Measurements from ENCODE around the gene RPGRIP1L. TPM values are rescaled to one million over a fixed set of nuclear protein-coding genes. Genes with fewer than 3 reads are reported as not detected.

Gene RPGRIP1L
- total RNA-seq, 1 experiment from 2014 or later: 19.8 TPM

DNA sequence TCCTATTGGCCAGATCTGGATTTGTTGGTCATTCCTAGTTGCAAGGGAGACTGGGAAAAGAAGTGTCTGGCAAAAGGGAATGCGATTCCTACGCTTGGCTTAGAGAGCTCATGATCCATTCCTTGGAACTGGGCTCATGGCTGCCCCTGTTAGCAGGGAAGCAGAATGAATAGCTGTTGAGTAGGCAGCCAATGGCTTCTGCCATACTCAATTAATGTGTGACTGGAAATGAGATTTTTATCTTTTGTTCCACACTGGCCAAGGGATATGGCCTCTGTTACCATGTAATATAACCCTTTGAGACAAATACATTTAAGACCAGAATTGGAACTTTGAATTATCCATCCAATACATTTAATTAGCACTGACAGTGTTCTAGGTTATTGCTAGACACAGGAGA is 31.2 kb upstream of the RPGRIP1L start:
- ChIA-PET CTCF (no interaction called here), POLR2A (ENCODE audit: low non-redundant PET) (no interaction called here)
- Histone ChIP-seq H3K4me3 (ENCODE audit: low read depth, low read length, poor library complexity, severe bottlenecking) (no peak overlapping the region), H3K27ac (ENCODE audit: low read depth, low read length, poor library complexity, severe bottlenecking) (no peak overlapping the region), H3K9me3 (ENCODE audit: low read depth, low read length, poor library complexity, severe bottlenecking) (no peaks in the 10 kb centered on the region), H3K36me3 (ENCODE audit: insufficient read depth, low read length, poor library complexity, severe bottlenecking) (no peaks in the 10 kb centered on the region), H3K27me3 (replicated peaks; ENCODE audit: insufficient read depth, low read depth, low read length, poor library complexity) (no peaks in the 10 kb centered on the region), H3K4me1 (ENCODE audit: insufficient read depth, low read length, poor library complexity, severe bottlenecking) (no peaks in the 10 kb centered on the region)
- no peak for DNase-seq (ENCODE audit: low spot score)
- no peak for TF ChIP-seq EZH2 (IDR thresholded peaks at IDR 0.05; ENCODE audit: borderline replicate concordance, low read depth, low read length, poor library complexity, severe bottlenecking)
- BruUV-seq (replicated peaks): no TSS peak
- intact Hi-C loops (cut with micrococcal nuclease; ENCODE audit: unreplicated experiment): no loop called here

DNA sequence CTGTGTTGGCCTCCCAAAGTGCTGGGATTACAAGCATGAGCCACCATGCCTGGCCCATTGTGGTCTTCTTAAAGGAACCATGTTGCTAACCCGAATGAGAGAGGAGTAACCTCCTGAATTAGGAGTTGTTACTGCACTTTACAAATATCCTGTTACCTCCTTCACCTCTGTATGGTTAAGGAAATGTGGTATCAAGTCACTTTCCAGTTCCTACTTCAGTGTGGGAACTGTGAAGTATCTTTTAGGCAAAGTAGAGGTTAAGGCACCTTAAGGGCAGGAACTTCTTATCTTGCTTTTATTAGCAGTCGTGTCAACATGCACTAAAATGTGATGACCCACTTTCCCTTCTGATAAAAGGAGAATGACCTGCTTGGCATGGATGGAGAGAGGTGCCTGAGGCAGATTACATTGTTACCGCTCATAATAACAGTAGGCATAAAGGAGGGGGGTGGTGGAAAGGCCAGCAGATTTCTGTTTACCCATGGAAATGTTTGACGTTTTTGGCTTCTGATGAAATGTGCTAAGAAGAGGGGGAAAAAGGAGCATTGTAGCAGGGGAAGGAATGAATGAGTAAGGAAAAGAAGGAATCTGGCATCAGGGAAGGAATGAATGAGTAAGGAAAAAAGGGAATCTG is 28.8 kb upstream of the RPGRIP1L start:
- no peaks in the 10 kb centered on the region for H3K36me3 ChIP-seq (ENCODE audit: insufficient read depth, low read length, poor library complexity, severe bottlenecking)
- H3K4me1 ChIP-seq (ENCODE audit: insufficient read depth, low read length, poor library complexity, severe bottlenecking): no peaks in the 10 kb centered on the region
- POLR2A ChIA-PET (ENCODE audit: low non-redundant PET): no interaction called here
- TF ChIP-seq, protein P1, sequence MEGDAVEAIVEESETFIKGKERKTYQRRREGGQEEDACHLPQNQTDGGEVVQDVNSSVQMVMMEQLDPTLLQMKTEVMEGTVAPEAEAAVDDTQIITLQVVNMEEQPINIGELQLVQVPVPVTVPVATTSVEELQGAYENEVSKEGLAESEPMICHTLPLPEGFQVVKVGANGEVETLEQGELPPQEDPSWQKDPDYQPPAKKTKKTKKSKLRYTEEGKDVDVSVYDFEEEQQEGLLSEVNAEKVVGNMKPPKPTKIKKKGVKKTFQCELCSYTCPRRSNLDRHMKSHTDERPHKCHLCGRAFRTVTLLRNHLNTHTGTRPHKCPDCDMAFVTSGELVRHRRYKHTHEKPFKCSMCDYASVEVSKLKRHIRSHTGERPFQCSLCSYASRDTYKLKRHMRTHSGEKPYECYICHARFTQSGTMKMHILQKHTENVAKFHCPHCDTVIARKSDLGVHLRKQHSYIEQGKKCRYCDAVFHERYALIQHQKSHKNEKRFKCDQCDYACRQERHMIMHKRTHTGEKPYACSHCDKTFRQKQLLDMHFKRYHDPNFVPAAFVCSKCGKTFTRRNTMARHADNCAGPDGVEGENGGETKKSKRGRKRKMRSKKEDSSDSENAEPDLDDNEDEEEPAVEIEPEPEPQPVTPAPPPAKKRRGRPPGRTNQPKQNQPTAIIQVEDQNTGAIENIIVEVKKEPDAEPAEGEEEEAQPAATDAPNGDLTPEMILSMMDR (conservative IDR thresholded peaks at IDR 0.05; ENCODE audit: low read depth, low read length): no peak
- no peak for TF ChIP-seq EZH2 (IDR thresholded peaks at IDR 0.05; ENCODE audit: borderline replicate concordance, low read depth, low read length, poor library complexity, severe bottlenecking)
- H3K4me3 ChIP-seq (ENCODE audit: low read depth, low read length, poor library complexity, severe bottlenecking): no peak overlapping the region
- H3K9me3 ChIP-seq (ENCODE audit: low read depth, low read length, poor library complexity, severe bottlenecking): no peaks in the 10 kb centered on the region
- H3K27ac ChIP-seq (ENCODE audit: low read depth, low read length, poor library complexity, severe bottlenecking): no peak overlapping the region
- CTCF ChIA-PET: interaction anchor here (0.7 kb wide), 1 partner anchor 35 kb away, joined by 8 read pairs; no protein-coding TSS in a partner anchor
- intact Hi-C loops (cut with micrococcal nuclease; ENCODE audit: unreplicated experiment): no loop called here
- no peak for DNase-seq (ENCODE audit: low spot score)
- no peaks in the 10 kb centered on the region for H3K27me3 ChIP-seq (replicated peaks; ENCODE audit: insufficient read depth, low read depth, low read length, poor library complexity)
- no TSS peak for BruUV-seq (replicated peaks)

DNA sequence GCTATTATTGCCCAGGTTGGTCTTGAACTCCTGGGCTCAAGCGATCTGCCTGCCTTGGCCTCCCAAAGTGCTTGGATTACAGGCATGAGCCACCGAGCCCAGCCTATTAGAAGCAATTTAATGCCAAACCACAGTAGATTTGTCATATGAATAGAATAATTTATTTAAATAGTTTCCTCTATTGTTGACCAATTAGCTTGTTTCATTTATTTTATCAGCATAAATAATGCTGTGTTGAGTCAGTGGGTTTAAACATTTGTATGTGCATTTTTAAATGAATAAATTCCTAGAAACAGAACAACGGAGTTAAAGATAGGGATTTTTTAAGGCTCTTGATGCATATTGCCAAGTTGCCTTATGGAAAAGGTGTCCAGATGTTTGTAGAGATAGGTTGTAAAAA is 27.0 kb upstream of the RPGRIP1L start:
- H3K4me3 ChIP-seq (ENCODE audit: low read depth, low read length, poor library complexity, severe bottlenecking): no peak overlapping the region
- H3K27ac ChIP-seq (ENCODE audit: low read depth, low read length, poor library complexity, severe bottlenecking): no peak overlapping the region
- DNase-seq (ENCODE audit: low spot score): no peak
- ChIA-PET CTCF (no interaction called here), POLR2A (ENCODE audit: low non-redundant PET) (no interaction called here)
- TF ChIP-seq, protein P1 (conservative IDR thresholded peaks at IDR 0.05; ENCODE audit: low read depth, low read length): no peak
- no peak for TF ChIP-seq EZH2 (IDR thresholded peaks at IDR 0.05; ENCODE audit: borderline replicate concordance, low read depth, low read length, poor library complexity, severe bottlenecking)
- no TSS peak for BruUV-seq (replicated peaks)
- peaks cover 3% of the 10 kb centered on the region for H3K4me1 ChIP-seq (ENCODE audit: insufficient read depth, low read length, poor library complexity, severe bottlenecking)
- no peaks in the 10 kb centered on the region for H3K27me3 ChIP-seq (replicated peaks; ENCODE audit: insufficient read depth, low read depth, low read length, poor library complexity)
- H3K36me3 ChIP-seq (ENCODE audit: insufficient read depth, low read length, poor library complexity, severe bottlenecking): no peaks in the 10 kb centered on the region
- intact Hi-C loops (cut with micrococcal nuclease; ENCODE audit: unreplicated experiment): no loop called here
- no peaks in the 10 kb centered on the region for H3K9me3 ChIP-seq (ENCODE audit: low read depth, low read length, poor library complexity, severe bottlenecking)

DNA sequence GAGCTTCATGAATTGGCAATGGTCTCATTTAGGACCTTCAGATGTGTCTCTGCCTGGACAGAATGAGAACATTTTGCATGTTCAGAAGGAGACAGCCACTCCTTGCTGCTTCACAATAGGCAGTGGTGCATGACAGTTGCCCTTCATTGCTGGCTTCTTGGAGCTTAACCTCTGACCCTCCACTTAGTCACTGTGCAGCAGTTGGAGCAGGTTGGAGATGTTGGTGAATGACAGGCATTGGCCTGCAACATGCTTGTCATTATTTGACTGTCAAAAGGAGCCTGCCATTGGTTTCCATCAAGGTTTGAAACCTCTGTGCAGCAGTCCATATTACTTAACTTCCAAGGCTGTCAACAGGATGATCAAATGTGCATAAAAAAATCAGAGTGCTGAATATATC is 23.0 kb upstream of the RPGRIP1L start:
- H3K4me1 ChIP-seq (ENCODE audit: insufficient read depth, low read length, poor library complexity, severe bottlenecking): peaks cover 9% of the 10 kb centered on the region
- DNase-seq (ENCODE audit: low spot score): no peak
- intact Hi-C loops (cut with micrococcal nuclease; ENCODE audit: unreplicated experiment): no loop called here
- no peak overlapping the region for H3K4me3 ChIP-seq (ENCODE audit: low read depth, low read length, poor library complexity, severe bottlenecking)
- ChIA-PET POLR2A (ENCODE audit: low non-redundant PET) (no interaction called here), CTCF (no interaction called here)
- no peak overlapping the region for H3K27ac ChIP-seq (ENCODE audit: low read depth, low read length, poor library complexity, severe bottlenecking)
- H3K36me3 ChIP-seq (ENCODE audit: insufficient read depth, low read length, poor library complexity, severe bottlenecking): no peaks in the 10 kb centered on the region
- no peaks in the 10 kb centered on the region for H3K27me3 ChIP-seq (replicated peaks; ENCODE audit: insufficient read depth, low read depth, low read length, poor library complexity)
- no peak for TF ChIP-seq EZH2 (IDR thresholded peaks at IDR 0.05; ENCODE audit: borderline replicate concordance, low read depth, low read length, poor library complexity, severe bottlenecking)
- TF ChIP-seq, protein P1 (conservative IDR thresholded peaks at IDR 0.05; ENCODE audit: low read depth, low read length): no peak
- no TSS peak for BruUV-seq (replicated peaks)
- no peaks in the 10 kb centered on the region for H3K9me3 ChIP-seq (ENCODE audit: low read depth, low read length, poor library complexity, severe bottlenecking)

Data from A673 (cell line).